Neuronal stem cell (in vitro differentiated cells): Measurements from ENCODE around the gene APEH.

Source experiments
- DNase-seq: peaks from one replicate; pipeline ENCODE4 v3.0.0-alpha.2; 2013; ENCODE audit warnings: low spot score
- H2AFZ ChIP-seq: one replicate; pipeline ENCODE4 v1.6.1; 2013; ENCODE audit warnings: mild to moderate bottlenecking, low read length, inconsistent platforms
- H2AK5ac ChIP-seq: 2 replicates; pipeline ENCODE4 v1.6.1; 2013; ENCODE audit warnings: low read depth, mild to moderate bottlenecking, inconsistent platforms, low read length, moderate library complexity, mixed read lengths
- H2BK120ac ChIP-seq: 2 replicates; pipeline ENCODE4 v1.6.1; 2013; ENCODE audit warnings: low read depth, mild to moderate bottlenecking, inconsistent platforms, low read length, moderate library complexity, mixed read lengths
- H2BK12ac ChIP-seq: one replicate; pipeline ENCODE4 v1.6.1; 2013; ENCODE audit warnings: low read length, inconsistent platforms
- H2BK15ac ChIP-seq: 2 replicates; pipeline ENCODE4 v1.6.1; 2013; ENCODE audit warnings: mild to moderate bottlenecking, low read length, inconsistent platforms, mixed read lengths
- H2BK5ac ChIP-seq: one replicate; pipeline ENCODE4 v1.6.1; 2013; ENCODE audit warnings: inconsistent platforms, mild to moderate bottlenecking, low read length, moderate library complexity
- H3K14ac ChIP-seq: one replicate; pipeline ENCODE4 v1.6.1; 2013; ENCODE audit warnings: low read length, inconsistent platforms
- H3K18ac ChIP-seq: 2 replicates; pipeline ENCODE4 v1.6.1; 2013; ENCODE audit warnings: low read length, inconsistent platforms
- H3K23ac ChIP-seq: 2 replicates; pipeline ENCODE4 v1.6.1; 2013; ENCODE audit warnings: low read depth, mild to moderate bottlenecking, mixed read lengths, low read length, inconsistent platforms; ENCODE audit not compliant: poor library complexity
- H3K27ac ChIP-seq: replicated peaks from 3 replicates; pipeline ENCODE4 v1.5.1; 2013; ENCODE audit warnings: low read length, inconsistent platforms
- H3K27me3 ChIP-seq, 3 experiments: 2 replicates each; pipeline ENCODE4 v1.6.1; 2013; ENCODE audit warnings: low read length in 3 of 3, mild to moderate bottlenecking in 2 of 3, inconsistent platforms in 1 of 3, low read depth in 1 of 3, mixed read lengths in 1 of 3, moderate library complexity in 1 of 3; ENCODE audit not compliant: control insufficient read depth in 3 of 3, insufficient read depth in 3 of 3
- H3K36me3 ChIP-seq, 2 donors: replicated peaks in 1 of 2; 2 replicates each; pipeline ENCODE4 v1.6.1; 2013; ENCODE audit warnings: low read length in 2 of 2; ENCODE audit not compliant: control insufficient read depth in 2 of 2, insufficient read depth in 2 of 2
- H3K4ac ChIP-seq: 2 replicates; pipeline ENCODE4 v1.6.1; 2013; ENCODE audit warnings: inconsistent platforms, mild to moderate bottlenecking, low read length, moderate library complexity
- H3K4me1 ChIP-seq, 2 donors: 1 replicate in 1 of 2; 2 replicates in 1 of 2; pipeline ENCODE4 v1.6.1; 2013; ENCODE audit warnings: low read length in 2 of 2, low read depth in 1 of 2; ENCODE audit not compliant: control insufficient read depth in 2 of 2, insufficient read depth in 1 of 2
- H3K4me2 ChIP-seq: one replicate; pipeline ENCODE4 v1.6.1; 2013; ENCODE audit warnings: mild to moderate bottlenecking, low read length, inconsistent platforms; ENCODE audit not compliant: insufficient read depth, poor library complexity, severe bottlenecking
- H3K4me3 ChIP-seq, 2 donors: 2 replicates each; pipeline ENCODE4 v1.5.1; 2013; ENCODE audit warnings: low read length in 2 of 2, mild to moderate bottlenecking in 2 of 2, inconsistent platforms in 1 of 2, moderate library complexity in 1 of 2
- H3K79me1 ChIP-seq: one replicate; pipeline ENCODE4 v1.6.1; 2013; ENCODE audit warnings: low read depth, mild to moderate bottlenecking, inconsistent platforms, low read length, moderate library complexity
- H3K9ac ChIP-seq: one replicate; pipeline ENCODE4 v1.6.1; 2013; ENCODE audit warnings: mild to moderate bottlenecking, low read depth, low read length, inconsistent platforms; ENCODE audit not compliant: poor library complexity
- H3K9me3 ChIP-seq, 2 donors: replicated peaks in 1 of 2; 2 replicates each; pipeline versions ENCODE3 to v1.6.1; 2013; ENCODE audit warnings: low read length in 2 of 2, mild to moderate bottlenecking in 2 of 2, inconsistent platforms in 1 of 2, low read depth in 1 of 2, mixed read lengths in 1 of 2, moderate library complexity in 1 of 2; ENCODE audit not compliant: control insufficient read depth in 2 of 2, insufficient read depth in 1 of 2
- H4K8ac ChIP-seq: one replicate; pipeline ENCODE4 v1.6.1; 2013; ENCODE audit warnings: low read depth, mild to moderate bottlenecking, inconsistent platforms, low read length, moderate library complexity
- H4K91ac ChIP-seq: one replicate; pipeline ENCODE4 v1.6.1; 2013; ENCODE audit warnings: low read length, low read depth, mild to moderate bottlenecking, inconsistent platforms; ENCODE audit not compliant: poor library complexity
- WGBS, 2 donors: extraction: QIAGEN DNeasy Blood & Tissue Kit; methylation state at CpG; one replicate each; pipeline ENCODE4 v1.1.7; 2013; ENCODE audit warnings: missing lambda C conversion rate in 2 of 2, mixed read lengths in 1 of 2; ENCODE audit not compliant: insufficient read length in 2 of 2, insufficient replicate concordance in 1 of 2; ENCODE audit errors: extremely low coverage in 2 of 2; 5-methylcytosine and 5-hydroxymethylcytosine counted together

Gene APEH

DNA sequence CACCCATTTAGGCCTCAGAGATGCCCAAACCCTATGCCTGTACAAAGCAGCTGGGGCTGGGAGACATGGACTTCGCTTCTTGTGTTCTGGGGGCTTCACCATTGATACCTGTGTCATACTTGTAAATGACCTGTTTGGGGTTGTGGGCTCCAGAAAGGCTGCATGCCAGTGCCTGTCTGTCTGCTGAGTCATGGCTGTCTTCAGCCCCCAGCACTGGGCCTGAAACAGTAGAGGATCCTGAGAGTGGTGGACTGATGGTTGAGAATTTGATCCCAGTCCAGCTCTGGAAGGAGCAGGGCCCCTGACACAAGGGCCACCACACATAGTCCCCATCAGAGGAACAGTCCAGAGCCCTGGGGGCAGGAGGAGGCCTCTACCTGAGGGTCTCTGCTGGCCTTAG, 24.6 kb upstream of the APEH start:
- no peak for DNase-seq
- Histone ChIP-seq H2BK120ac (peak overlapping the region; percentile 49), H2BK15ac (no peak overlapping the region), H2BK12ac (peak overlapping the region; percentile 49), H3K9me3 (no peaks in the 10 kb centered on the region), H3K4ac (peak overlapping the region; percentile 55), H3K27me3 (no peaks in the 10 kb centered on the region), H2BK5ac (no peak overlapping the region), H3K23ac (peak overlapping the region; percentile 47), H4K8ac (peak overlapping the region; percentile 55), H3K4me2 (no peak overlapping the region), H3K14ac (no peak overlapping the region), H3K27ac (no peak overlapping the region), H2AK5ac (no peak overlapping the region), H3K4me3 (peak overlapping the region in 1 of 2 donors; percentile 4), H3K18ac (peak overlapping the region; percentile 81), H3K79me1 (peaks cover 2% of the 10 kb centered on the region), H2AFZ (no peak overlapping the region), H3K9ac (no peak overlapping the region), H3K4me1 (peaks cover 0 to 2% of the 10 kb centered on the region in 2 donors), H3K36me3 (peaks cover 0 to 32% of the 10 kb centered on the region in 2 donors), H4K91ac (no peak overlapping the region)
- WGBS, 2 donors, result no CpG with 5 or more reads among the region's 1 CpG

DNA sequence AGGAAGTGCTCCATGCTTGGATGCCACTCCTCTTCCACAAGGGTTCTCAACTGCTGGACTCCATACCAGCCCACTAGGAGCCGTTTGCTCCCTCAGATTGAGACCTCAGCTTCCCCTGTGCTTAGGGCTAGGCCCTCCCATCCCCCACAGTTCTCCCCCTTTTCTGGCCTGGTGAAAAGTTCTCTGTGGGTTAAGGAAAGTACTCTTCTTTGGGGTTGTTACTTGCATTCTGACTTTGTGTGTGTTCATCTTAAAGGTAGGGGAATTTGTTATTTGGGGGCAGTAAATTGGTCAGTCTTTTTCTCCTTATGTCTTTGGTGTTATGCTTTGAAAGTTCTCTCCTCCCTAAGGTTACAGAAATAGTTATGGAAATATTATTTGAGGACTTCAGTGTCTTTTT, 24.0 kb upstream of the APEH start:
- H3K4me3 ChIP-seq, result no peak overlapping the region
- no peak overlapping the region for H3K9ac ChIP-seq
- H2BK12ac ChIP-seq, result peak overlapping the region; percentile 49
- H3K27ac ChIP-seq, result no peak overlapping the region
- H4K8ac ChIP-seq, result no peak overlapping the region
- H3K23ac ChIP-seq, result peak overlapping the region; percentile 47
- H3K79me1 ChIP-seq, result peaks cover 2% of the 10 kb centered on the region
- H2AK5ac ChIP-seq, result no peak overlapping the region
- H3K18ac ChIP-seq, result peak overlapping the region; percentile 81
- no peaks in the 10 kb centered on the region for H3K9me3 ChIP-seq
- no peak overlapping the region for H3K14ac ChIP-seq
- H3K4me1 ChIP-seq, result peaks cover 0 to 2% of the 10 kb centered on the region in 2 donors
- H3K36me3 ChIP-seq, result peaks cover 0 to 37% of the 10 kb centered on the region in 2 donors
- DNase-seq, result no peak
- peak overlapping the region; percentile 49 for H2BK120ac ChIP-seq
- WGBS, 2 donors, result no CpG with 5 or more reads among the region's 1 CpG
- H2AFZ ChIP-seq, result no peak overlapping the region
- H3K4ac ChIP-seq, result peak overlapping the region; percentile 55
- H3K4me2 ChIP-seq, result no peak overlapping the region
- H4K91ac ChIP-seq, result no peak overlapping the region
- no peak overlapping the region for H2BK15ac ChIP-seq
- no peaks in the 10 kb centered on the region for H3K27me3 ChIP-seq
- no peak overlapping the region for H2BK5ac ChIP-seq

DNA sequence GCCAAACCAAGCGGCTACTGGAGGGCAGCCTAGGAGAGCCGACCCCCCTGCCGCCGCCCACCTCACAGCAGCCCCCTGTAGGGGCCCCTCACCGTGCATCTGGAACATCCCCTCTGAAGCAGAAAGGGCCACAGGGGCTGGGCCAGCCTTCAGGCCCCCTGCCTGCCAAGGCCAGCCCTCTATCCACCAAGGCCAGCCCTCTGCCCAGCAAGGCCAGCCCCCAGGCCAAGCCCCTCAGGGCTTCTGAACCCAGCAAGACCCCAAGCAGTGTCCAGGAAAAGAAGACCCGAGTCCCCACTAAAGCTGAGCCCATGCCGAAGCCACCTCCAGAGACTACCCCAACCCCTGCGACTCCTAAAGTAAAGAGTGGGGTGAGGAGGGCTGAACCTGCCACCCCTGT, 23.5 kb upstream of the APEH start:
- DNase-seq, result no peak
- Histone ChIP-seq H3K4ac (no peak overlapping the region), H4K8ac (no peak overlapping the region), H2BK15ac (peak overlapping the region; percentile 56), H3K27ac (no peak overlapping the region), H3K4me3 (no peak overlapping the region), H3K14ac (no peak overlapping the region), H2BK120ac (no peak overlapping the region), H2AK5ac (no peak overlapping the region), H2BK5ac (no peak overlapping the region), H3K27me3 (no peaks in the 10 kb centered on the region), H2BK12ac (no peak overlapping the region), H3K9ac (no peak overlapping the region), H3K4me1 (peaks cover 0 to 2% of the 10 kb centered on the region in 2 donors), H4K91ac (no peak overlapping the region), H3K36me3 (peaks cover 0 to 41% of the 10 kb centered on the region in 2 donors), H3K18ac (peak overlapping the region; percentile 48), H3K23ac (no peak overlapping the region), H2AFZ (no peak overlapping the region), H3K9me3 (no peaks in the 10 kb centered on the region), H3K4me2 (no peak overlapping the region), H3K79me1 (peaks cover 2% of the 10 kb centered on the region)
- no CpG with 5 or more reads among the region's 8 CpGs for WGBS, 2 donors

DNA sequence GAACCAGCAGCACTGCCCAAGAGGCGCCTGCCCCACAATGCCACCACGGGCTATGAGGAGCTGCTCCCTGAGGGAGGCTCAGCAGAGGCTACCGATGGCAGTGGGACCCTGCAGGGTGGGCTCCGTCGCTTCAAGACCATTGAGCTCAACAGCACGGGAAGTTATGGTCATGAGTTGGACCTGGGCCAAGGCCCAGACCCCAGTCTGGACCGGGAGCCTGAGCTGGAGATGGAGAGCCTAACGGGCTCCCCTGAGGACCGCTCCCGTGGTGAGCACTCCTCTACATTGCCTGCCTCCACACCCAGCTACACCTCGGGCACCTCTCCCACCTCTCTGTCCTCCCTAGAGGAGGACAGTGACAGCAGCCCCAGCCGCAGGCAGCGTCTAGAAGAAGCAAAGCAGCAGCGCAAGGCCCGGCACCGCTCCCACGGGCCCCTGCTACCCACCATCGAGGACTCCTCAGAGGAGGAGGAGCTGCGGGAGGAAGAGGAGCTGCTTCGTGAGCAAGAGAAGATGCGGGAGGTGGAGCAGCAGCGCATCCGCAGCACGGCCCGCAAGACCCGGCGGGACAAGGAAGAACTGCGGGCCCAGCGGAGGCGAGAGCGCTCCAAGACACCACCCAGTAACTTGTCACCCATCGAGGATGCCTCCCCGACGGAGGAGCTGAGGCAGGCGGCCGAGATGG, 21.8 kb upstream of the APEH start:
- Histone ChIP-seq H2BK5ac (no peak overlapping the region), H2BK12ac (no peak overlapping the region), H3K36me3 (peaks cover 0 to 43% of the 10 kb centered on the region in 2 donors), H3K23ac (peak overlapping the region; percentile 43), H3K9me3 (no peaks in the 10 kb centered on the region), H3K27me3 (no peaks in the 10 kb centered on the region), H2BK15ac (peak overlapping the region; percentile 58), H4K91ac (no peak overlapping the region), H3K14ac (no peak overlapping the region), H3K9ac (peak overlapping the region; percentile 30), H3K4me2 (no peak overlapping the region), H2AFZ (no peak overlapping the region), H3K4me3 (no peak overlapping the region), H3K4ac (no peak overlapping the region), H3K27ac (no peak overlapping the region), H4K8ac (no peak overlapping the region), H2AK5ac (peak overlapping the region; percentile 74), H3K18ac (peak overlapping the region; percentile 48), H3K79me1 (peaks cover 2% of the 10 kb centered on the region), H2BK120ac (no peak overlapping the region), H3K4me1 (peaks cover 0 to 2% of the 10 kb centered on the region in 2 donors)
- WGBS, 2 donors, result no CpG with 5 or more reads among the region's 36 CpGs
- DNase-seq, result no peak
